Omental fat pad (tissue), 4 donors: ENCODE measurements around the gene GHR. TPM values are rescaled to one million over a fixed set of nuclear protein-coding genes. Genes with fewer than 3 reads are reported as not detected.
"Not testable (repeated sequence)": the region's sequence is repeated elsewhere in the genome, so short reads cannot be mapped to it uniquely, and the experiment has no call there.

ENCODE experiments used
- ATAC-seq: fragments of 150-250 bp; one replicate; pipeline ENCODE4 v1.9.1; 2016; ENCODE audit warnings: mild to moderate bottlenecking, moderate library complexity; ENCODE audit not compliant: low FRiP score
- DNase-seq: peaks from one replicate; pipeline ENCODE4 v3.0.0-alpha.2; 2019; ENCODE audit warnings: low spot score
- total RNA-seq, 4 donors: library from RNA; depleted of rRNA; stranded (reverse); fragments of >200 nt; gene quantifications; one replicate each; pipeline ENCODE4 v1.1.0, GENCODE V29; 2016
- TF ChIP-seq, protein P1 (sequence below), 3 donors: fragments of 450-650 bp; IDR thresholded peaks; one replicate each; pipeline ENCODE4 v1.5.1; 2016 to 2017; ENCODE audit warnings: antibody characterized with exemption in 3 of 3, mild to moderate bottlenecking in 3 of 3, moderate library complexity in 2 of 3

GHR gene
- total RNA-seq, 4 donors from 2014 or later = 83.2 to 226 (median 133) TPM

GRCh38 chr5:42720251-42720650, 297.0 kb downstream of the GHR start:
- DNase-seq (no peak), ATAC-seq (no peak)
- TF ChIP-seq, protein P1, sequence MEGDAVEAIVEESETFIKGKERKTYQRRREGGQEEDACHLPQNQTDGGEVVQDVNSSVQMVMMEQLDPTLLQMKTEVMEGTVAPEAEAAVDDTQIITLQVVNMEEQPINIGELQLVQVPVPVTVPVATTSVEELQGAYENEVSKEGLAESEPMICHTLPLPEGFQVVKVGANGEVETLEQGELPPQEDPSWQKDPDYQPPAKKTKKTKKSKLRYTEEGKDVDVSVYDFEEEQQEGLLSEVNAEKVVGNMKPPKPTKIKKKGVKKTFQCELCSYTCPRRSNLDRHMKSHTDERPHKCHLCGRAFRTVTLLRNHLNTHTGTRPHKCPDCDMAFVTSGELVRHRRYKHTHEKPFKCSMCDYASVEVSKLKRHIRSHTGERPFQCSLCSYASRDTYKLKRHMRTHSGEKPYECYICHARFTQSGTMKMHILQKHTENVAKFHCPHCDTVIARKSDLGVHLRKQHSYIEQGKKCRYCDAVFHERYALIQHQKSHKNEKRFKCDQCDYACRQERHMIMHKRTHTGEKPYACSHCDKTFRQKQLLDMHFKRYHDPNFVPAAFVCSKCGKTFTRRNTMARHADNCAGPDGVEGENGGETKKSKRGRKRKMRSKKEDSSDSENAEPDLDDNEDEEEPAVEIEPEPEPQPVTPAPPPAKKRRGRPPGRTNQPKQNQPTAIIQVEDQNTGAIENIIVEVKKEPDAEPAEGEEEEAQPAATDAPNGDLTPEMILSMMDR (IDR thresholded peaks at IDR 0.05) = no peak

- TF ChIP-seq, protein P1 (IDR thresholded peaks at IDR 0.05) = no peak
- DNase-seq (no peak), ATAC-seq (no peak)
Measured at GRCh38 chr5:42721484-42721883, 298.2 kb downstream of the GHR start.

- ATAC-seq, DNase-seq: not testable (repeated sequence)
Measured at GRCh38 chr5:42734531-42735058, 311.4 kb downstream of the GHR start.

- no peak for ATAC-seq
Measured at GRCh38 chr5:42740920-42741319, 317.7 kb downstream of the GHR start.

DNA sequence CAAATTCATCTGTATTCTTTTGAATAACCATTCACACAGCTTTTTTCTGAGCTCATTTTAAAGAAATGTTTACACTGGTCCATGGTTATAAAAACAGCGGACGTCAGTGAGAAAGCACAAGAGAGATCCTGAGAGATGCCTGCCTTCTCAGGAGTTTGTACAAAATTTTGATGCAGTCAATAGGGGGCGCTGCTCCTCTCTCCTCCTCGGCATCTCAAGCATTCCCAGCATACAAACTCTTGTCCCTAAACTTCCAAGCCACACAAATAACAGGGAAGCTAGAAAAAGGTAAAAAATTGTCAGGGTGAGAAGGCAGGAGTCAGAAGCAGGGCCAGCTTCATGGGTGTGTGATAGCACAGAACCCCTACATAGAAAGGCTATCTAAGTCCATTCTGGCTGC, 322.2 kb downstream of the GHR start:
- TF ChIP-seq, protein P1 (IDR thresholded peaks at IDR 0.05) = no peak
- no peak for ATAC-seq
- DNase-seq = no peak

More at GRCh38 chr5:42740920-42741319, 317.7 kb downstream of the GHR start:
- TF ChIP-seq, protein P1 (IDR thresholded peaks at IDR 0.05) = no peak
- no peak for DNase-seq

GRCh38 chr5:42745856-42746255, 322.6 kb downstream of the GHR start:
- TF ChIP-seq, protein P1 (IDR thresholded peaks at IDR 0.05) = no peak
- ATAC-seq = no peak

GRCh38 chr5:42749020-42749419, 325.8 kb downstream of the GHR start:
- TF ChIP-seq, protein P1 (IDR thresholded peaks at IDR 0.05) = no peak
- DNase-seq (no peak), ATAC-seq (no peak)

More at GRCh38 chr5:42745856-42746255, 322.6 kb downstream of the GHR start:
- DNase-seq = no peak
